Measurements from ENCODE around the gene ABL1. TPM values are rescaled to one million over a fixed set of nuclear protein-coding genes. Genes with fewer than 3 reads are reported as not detected.
"Not testable (repeated sequence)": the region's sequence is repeated elsewhere in the genome, so short reads cannot be mapped to it uniquely, and the experiment has no call there.

ABL1 gene
- total RNA-seq, 4 donors from 2014 or later, result 58.0 to 105 (median 78.6) TPM

GRCh38 chr9:130846487-130847305, 11.6 kb downstream of the ABL1 start:
- peak overlapping the region in 3 of 4 donors; percentile 4 to 31 (median 24) for H3K4me3 ChIP-seq
- no peaks in the 10 kb centered on the region for H3K36me3 ChIP-seq
- H3K27me3 ChIP-seq, result no peaks in the 10 kb centered on the region
- no peaks in the 10 kb centered on the region for H3K9me3 ChIP-seq
- H3K27ac ChIP-seq, result peak overlapping the region; percentile 71 to 98 (median 88)
- TF ChIP-seq CTCF (IDR thresholded peaks at IDR 0.05), result no peak
- peak in 1 of 2 donors; percentile 43 for TF ChIP-seq EP300 (IDR thresholded peaks at IDR 0.05)
- TF ChIP-seq POLR2A (IDR thresholded peaks at IDR 0.05), result no peak
- H3K4me1 ChIP-seq, result peaks cover 0 to 85% (median 44%) of the 10 kb centered on the region in 4 donors
- 9 to 16% methylated on average over 12 of the region's 12 CpGs for WGBS, 2 donors
- no peak for DNase-seq (ENCODE audit: low spot score in 2 of 2)

- Histone ChIP-seq H3K4me3 (no peak overlapping the region), H3K4me1 (peaks cover 0 to 83% (median 41%) of the 10 kb centered on the region in 4 donors), H3K36me3 (no peaks in the 10 kb centered on the region), H3K9me3 (no peaks in the 10 kb centered on the region), H3K27me3 (no peaks in the 10 kb centered on the region), H3K27ac (peak overlapping the region; percentile 71 to 98 (median 88))
- DNase-seq (ENCODE audit: low spot score in 2 of 2), result peak; percentile 84 to 94
- 10 to 19% methylated on average over 13 of the region's 13 CpGs for WGBS, 2 donors
- TF ChIP-seq CTCF (IDR thresholded peaks at IDR 0.05), result peak in 3 of 5 experiments; percentile 9 to 22 (median 12)
- TF ChIP-seq POLR2A (IDR thresholded peaks at IDR 0.05), result no peak
- TF ChIP-seq EP300 (IDR thresholded peaks at IDR 0.05), result peak; percentile 37 to 98
Measured at GRCh38 chr9:130847306-130848217, 12.5 kb downstream of the ABL1 start.

DNA sequence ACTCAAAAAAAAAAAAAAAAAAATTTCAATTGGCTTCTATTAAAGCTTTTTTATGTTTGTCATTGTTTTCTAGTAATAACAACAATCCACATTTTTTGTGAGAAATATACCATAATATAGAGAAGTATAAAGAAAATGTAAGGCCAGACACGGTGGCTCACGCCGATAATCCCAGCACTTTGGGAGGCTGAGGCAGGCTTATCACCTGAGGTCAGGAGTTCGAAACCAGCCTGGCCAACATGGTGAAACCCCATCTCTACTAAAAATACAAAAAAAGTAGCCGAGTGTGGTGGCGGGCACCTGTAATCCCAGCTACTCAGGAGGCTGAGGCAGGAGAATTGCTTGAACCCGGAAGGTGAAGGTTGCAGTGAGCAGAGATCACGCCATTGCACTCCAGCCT, 13.5 kb downstream of the ABL1 start:
- not testable (repeated sequence) for DNase-seq (ENCODE audit: low spot score in 2 of 2); H3K9me3 ChIP-seq; H3K4me3 ChIP-seq; H3K36me3 ChIP-seq; H3K27me3 ChIP-seq
- Histone ChIP-seq H3K4me1 (peaks cover 0 to 81% (median 36%) of the 10 kb centered on the region in 4 donors), H3K27ac (peak overlapping the region; percentile 71 to 98 (median 88))
- WGBS, 2 donors, result 93 to 96% methylated on average over 8 of the region's 8 CpGs

- H3K4me3 ChIP-seq, result no peak overlapping the region
- no peak for DNase-seq (ENCODE audit: low spot score in 2 of 2)
- TF ChIP-seq POLR2A (IDR thresholded peaks at IDR 0.05) (no peak), CTCF (IDR thresholded peaks at IDR 0.05) (no peak), EP300 (IDR thresholded peaks at IDR 0.05) (no peak)
- no peaks in the 10 kb centered on the region for H3K36me3 ChIP-seq
- H3K9me3 ChIP-seq, result no peaks in the 10 kb centered on the region
- WGBS, 2 donors, result 81 to 83% methylated on average over 9 of the region's 9 CpGs
- no peaks in the 10 kb centered on the region for H3K27me3 ChIP-seq
- peak overlapping the region in 3 of 4 donors; percentile 0 to 98 (median 92) for H3K27ac ChIP-seq
- peaks cover 0 to 81% (median 28%) of the 10 kb centered on the region in 4 donors for H3K4me1 ChIP-seq
Measured at GRCh38 chr9:130849356-130849755, 14.3 kb downstream of the ABL1 start.

- peak overlapping the region in 2 of 4 donors; percentile 56 to 98 for H3K27ac ChIP-seq
Measured at GRCh38 chr9:130852801-130853200, 17.7 kb downstream of the ABL1 start.

More at GRCh38 chr9:130852801-130853200, 17.7 kb downstream of the ABL1 start:
- Histone ChIP-seq H3K27me3 (no peaks in the 10 kb centered on the region), H3K9me3 (no peaks in the 10 kb centered on the region), H3K4me3 (no peak overlapping the region), H3K4me1 (peaks cover 0 to 64% (median 10%) of the 10 kb centered on the region in 4 donors), H3K36me3 (peaks cover 0 to 17% (median 0%) of the 10 kb centered on the region in 3 donors)
- 82 to 84% methylated on average over 7 of the region's 7 CpGs for WGBS, 2 donors
- TF ChIP-seq POLR2A (IDR thresholded peaks at IDR 0.05) (no peak), CTCF (IDR thresholded peaks at IDR 0.05) (no peak), EP300 (IDR thresholded peaks at IDR 0.05) (no peak)
- no peak for DNase-seq (ENCODE audit: low spot score in 2 of 2)
